CD4-positive, alpha-beta T cell treated with Interleukin-4 for 4 hours (primary cell): ENCODE measurements around the gene GRIA1.

Source experiments
- DNase-seq: peaks from one replicate; pipeline ENCODE4 v3.0.0-alpha.2; 2020

GRIA1 gene

DNA sequence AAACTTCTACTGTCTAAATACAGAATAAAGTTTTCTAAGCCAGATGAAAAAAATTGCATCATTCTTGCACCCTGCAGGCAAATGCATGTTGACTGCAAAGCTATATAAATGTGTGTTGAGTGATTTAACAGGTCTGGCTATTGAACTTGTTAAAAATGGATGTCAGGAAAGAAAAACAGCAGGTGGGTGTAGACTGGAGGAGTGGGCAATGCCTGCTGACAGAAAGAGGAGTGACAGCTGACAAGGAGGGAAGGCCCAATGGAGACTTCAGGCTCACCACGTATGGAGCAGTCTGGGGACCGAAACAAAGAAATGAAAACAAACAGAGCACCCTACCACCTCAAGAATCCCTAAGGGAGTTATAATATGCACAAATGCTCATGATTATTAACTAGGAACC is 127.8 kb downstream of the GRIA1 start:
- DNase-seq, result no peak

DNA sequence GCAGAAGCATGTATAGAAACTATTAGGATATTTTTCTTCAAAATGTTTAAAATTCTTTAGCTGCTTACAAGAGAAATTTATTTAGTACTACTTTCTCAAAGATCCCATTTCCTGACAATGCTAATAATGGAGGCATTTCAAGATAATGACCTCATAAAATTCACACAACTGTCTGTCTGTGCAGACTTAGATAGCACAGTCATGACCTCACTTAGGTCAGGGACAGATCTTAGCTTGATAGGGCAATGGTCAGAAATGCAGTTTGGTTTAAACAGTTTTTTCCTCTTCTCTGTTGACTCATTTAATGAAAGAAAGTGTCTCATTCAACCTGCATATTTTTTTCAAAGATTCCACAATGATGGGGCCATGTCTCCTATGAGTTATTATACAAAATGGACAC is 128.4 kb downstream of the GRIA1 start:
- no peak for DNase-seq

DNA sequence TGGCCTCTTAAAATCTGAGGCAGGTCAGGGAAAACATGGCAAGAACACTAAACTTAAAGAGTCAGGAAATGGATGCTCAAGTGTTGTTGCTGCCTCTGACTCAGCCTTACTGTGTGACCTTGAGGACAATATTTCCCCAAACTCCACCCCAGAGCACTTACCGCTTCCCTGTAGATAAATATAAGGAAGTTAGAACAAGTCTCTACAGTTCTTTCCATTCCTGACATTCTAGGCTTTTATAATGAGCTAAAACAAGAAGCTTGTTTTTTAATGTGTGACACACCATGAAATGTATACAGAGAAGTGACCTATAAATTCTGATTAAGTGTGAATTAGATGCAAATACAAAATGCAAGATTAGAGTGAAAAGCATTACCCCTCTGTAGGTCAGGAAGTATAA is 129.3 kb downstream of the GRIA1 start:
- DNase-seq, result no peak

DNA sequence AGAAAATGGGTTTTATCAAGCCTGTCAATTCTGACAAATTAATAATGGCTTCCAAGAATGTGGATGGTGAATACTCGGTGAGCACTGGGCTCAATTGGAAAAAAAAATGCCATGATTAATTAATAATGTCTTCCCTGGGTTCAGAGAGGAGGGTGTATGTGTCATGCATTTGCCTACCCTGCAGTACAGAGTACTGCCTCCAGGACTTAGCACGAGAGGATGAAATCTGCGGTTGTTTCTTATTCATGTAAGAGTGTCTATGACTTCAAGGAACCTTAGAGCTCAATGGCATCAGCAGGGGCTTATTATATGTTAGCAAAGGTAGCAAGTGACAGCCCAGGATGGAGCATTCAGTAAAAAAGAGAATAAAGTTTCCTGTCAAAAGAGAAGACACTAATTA is 132.7 kb downstream of the GRIA1 start:
- DNase-seq, result no peak

DNA sequence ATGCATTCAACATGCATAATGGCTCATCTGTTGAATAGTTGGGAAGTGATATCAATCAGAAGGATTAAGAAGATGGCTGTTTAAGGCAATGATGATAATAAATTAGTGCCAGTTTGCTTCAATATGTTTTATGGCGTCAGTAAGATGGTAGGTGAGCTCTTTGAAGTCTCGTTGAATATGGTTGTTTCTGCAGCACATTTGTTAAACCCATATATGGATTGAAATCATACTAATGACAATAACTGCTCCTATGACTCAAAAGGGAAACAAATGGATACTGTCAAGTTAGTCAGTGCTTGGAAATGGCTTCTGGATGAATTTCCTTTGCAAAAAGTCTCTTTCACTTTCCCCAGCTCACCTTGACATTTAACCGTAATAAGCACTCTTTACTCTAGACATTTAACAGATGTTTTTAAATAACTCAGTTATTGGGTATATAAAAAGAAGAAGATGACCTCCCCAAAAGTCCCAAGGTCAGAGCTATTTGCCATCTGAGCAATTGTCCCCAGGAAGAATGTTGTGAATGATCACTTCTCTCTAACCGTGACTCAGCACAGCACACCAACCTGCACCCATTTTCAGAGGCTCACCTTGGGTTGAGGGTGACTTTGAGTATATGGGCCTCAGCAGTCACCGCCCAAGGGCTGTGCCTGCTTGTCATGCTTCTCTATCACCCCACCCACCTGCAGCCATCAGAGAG is 133.4 kb downstream of the GRIA1 start:
- no peak for DNase-seq

DNA sequence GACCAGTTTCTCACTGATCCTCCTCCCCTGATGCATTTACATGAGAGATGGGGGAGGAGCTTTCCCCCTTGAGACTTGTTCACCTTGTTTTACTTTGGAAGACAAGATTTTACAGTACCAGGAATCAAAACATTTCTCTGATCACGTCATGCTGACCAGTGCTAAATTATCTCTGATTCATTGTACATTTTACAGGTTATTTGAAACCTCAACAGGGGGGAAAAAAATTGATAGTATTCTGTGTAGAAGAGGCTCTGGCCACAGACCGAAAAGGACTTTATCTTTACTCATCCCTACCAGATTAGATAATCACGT is 133.9 kb downstream of the GRIA1 start:
- DNase-seq, result no peak

DNA sequence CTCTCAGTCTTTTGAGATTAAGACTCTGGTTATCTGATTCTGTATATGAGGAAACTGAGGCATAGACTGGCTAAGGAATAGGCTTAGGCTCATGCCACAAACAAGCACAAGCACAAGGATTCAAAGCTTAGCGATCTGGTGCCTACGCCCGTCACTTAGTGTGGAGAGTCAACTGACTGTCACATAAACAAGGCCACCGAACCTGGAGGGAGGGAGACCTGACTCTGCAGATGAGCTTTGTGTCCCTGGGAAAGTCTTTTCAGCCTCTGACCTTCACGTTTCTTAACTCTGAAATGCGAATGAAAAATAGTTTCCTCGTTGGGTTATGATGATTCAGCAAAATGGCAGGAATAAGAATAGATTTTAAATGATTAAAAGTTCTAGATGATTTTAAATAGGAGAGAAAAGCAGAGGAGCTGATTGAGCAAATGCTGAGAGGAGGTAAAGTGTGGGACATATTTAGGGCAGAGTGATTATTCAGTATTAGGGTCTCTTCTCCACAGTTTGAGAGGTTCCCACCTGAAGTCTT is 135.4 kb downstream of the GRIA1 start:
- no peak for DNase-seq

DNA sequence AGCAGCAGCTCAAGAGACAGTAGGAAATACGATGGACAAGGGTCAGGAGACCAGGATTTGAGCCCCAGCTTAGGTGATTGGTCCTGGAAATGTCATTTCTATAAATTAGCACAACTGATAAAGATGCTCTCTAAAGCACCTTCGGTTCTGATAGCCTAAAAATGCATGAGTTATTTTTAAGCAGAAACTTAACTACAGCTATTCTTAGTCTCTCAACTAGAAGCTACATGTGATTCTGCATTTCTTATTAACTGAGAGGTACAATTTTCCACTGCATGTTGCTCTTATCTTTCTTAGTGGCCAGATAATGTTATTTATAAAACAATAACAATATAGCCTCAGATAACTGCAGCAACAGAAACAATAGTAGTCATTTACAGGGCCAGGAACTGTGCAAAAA is 136.4 kb downstream of the GRIA1 start:
- DNase-seq, result no peak

DNA sequence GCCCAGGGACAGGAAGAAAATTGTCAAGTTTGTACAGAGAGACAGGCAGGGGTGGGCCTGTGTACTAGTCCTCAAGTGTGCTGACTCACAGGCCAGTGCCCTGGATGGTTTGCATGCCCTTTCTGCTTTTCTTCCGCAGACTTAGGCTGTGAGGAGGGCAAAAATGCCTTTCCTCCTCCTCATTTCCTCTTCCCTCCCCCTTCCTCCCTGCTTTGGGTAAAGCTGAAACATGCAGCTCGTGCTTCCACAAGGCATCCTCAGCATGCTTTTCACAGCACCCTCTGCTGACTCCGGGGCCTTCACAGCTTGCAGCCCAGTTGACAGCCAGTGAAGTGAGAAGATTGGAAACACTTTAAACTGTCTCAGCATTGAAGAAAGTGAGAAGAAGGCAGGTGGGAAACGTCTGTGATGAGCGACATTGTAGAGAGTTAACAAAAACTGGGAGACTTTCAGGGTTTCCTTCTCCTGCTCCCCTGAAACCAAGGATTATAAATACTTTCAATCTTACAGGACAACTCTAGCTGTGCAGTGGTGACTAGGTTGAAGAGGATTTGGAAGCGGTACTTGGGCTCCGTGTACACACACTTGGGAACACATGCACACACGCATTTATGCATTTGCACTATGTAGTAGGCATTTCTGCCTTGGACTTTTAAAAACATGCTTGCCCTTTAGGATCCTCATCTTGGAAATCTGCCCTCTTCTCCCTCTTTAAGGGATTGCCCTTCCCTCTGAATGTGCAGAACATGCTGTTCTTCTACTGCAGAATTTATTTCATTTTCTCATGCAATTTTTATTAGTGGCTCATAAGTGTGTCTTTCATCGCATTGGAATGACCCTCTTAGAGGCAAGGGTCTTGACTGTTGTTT is 138.8 kb downstream of the GRIA1 start:
- no peak for DNase-seq

DNA sequence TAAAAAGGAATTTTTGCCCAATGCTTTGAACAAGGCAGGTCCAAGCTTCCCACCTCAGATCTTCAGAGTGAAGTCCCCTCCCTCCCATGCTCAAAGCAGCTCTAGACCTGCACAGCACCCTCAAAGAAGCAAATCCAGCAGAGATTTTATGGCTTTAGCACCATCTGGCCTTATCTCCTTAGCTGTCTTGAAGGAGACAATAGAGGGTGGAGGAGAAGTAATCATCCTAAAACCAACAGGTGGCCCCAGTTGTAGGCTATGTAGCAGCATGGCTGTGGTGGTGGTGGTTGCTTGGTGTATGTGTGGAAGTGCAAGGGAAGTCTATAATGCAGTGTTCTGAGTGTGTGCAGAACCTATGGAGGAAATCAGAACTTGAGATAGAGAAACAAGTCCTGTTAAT is 140.1 kb downstream of the GRIA1 start:
- no peak for DNase-seq

DNA sequence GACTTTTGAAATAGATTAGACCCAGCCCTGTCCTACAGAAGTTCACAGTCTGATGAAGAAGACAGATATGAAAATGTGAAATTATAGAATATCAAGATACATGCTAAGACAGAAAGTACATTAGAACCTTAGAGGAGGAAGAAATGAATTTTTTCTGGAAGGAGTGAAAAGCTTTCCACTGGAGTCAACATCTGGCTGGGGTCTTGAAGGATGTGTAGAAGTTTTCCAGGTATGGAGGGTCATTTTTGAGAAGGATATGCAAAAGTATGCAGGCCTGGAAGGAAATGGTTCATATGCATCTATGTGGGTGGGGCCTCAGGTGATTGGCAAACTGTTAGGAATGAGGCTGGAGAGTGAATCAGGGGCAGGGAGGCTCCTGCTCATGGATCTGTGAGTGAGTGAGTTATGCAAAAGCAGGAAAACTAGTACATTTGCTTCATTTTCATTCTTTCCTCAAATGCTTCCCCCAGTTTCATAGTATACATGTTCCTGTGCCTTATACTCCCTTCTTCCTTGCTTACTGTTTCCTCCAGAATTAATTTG is 142.3 kb downstream of the GRIA1 start:
- DNase-seq, result no peak

DNA sequence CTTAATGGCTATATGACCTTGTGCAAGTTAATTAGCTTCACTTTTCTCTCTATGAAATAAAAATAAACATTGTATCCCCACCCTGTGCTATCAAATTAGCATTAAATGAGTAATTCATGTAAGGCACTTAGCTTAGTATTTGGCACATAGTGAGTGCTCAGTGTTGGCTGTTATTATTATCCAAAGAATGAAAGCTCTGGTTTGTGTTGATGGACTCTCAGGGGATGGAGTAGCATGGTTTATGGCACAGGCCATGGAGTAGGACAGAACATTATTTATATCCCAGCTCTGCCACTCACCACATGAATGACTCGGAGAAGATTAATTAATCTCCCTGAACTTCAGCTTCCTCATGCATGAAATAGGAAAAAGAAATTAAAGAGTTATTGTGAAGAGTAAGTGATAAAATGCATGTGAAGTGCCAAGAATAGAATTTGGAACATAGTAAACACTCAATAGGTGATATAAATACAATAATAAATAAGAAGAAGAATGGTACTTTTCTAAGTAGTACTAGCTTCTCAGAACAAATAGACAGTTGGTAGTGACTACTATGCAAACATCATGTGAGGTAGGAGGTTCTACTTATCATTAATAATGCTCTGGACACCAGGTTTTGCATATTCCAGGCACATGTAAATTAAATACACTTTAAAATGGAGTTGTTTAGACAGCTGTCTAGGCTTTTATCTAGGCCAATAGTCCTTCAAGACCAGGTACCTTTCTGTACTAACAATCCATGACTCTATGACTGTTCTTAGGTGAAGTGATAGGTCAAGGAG is 146.4 kb downstream of the GRIA1 start:
- DNase-seq, result no peak

DNA sequence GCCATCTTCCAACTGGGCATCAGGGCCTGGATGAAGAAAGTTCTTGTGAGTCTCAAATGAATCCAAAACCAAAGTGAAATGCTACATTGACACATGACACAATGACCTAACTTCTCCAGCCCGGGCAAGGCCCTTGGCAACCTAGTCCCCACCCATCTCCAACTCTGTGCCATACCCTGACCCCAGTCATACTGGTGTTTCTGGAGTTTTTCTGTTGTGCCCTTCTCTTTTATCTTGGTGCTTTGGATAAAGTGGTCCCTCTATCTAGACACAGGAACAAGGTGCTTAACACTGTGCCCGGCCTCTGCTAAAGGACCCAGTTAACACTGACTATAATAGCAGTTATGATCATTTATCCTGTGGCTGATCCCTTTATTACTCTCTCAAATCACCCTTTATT is 149.8 kb downstream of the GRIA1 start:
- no peak for DNase-seq

DNA sequence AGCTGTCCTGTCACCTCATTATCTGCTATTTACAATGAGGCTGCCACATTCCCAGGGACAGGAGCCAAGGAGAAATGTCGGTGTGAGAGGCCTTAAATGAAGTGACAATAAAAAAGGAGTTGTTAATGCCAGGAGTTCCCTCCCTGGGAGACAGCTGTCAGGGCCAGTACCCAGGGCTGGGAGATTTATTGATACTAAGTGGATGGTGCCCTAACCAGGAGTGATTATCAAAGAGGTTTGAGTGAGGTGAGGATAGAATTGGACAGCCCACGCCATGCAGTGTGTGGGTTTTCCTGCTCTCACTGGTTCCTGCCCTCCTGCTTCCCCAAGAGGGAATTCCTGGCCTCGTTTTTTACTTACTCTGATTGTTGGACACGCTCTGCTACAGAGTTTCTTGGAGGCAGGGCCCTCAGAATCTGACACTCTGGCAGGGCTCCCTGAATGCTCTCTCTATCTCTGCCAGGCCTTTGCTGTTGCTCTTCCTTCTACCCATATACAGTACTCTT is 150.8 kb downstream of the GRIA1 start:
- no peak for DNase-seq

DNA sequence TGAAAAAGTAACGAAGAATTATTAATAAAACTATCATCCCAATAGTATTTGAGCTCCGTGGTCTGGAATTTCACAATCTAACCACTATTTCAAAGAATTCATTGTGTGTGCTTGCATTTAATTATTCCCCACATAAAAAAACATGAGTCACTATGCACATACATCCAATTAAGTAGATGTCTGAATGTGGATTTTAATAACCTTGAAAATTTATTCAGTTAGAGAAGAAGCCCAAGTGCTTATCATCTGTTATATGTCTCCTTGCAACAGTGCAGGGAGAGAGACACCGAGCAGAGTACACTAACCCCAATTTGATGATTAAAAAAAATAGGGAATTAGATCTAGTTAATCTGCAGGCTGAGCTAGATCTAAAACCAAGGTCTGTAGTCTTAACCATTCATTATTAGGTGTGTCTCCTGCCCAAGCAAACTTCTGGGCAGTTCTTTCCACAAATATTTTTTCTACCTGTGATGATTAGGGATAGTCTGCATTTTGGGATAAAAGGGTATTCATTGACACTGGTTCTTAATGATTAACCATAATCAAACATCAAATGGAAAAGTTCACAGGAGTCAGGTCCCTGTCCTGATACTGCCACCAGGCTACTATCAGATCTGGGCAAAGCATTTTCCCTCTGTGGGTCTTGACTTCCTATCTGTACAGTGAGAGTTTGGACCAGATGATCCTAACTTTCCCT is 164.2 kb downstream of the GRIA1 start:
- no peak for DNase-seq

DNA sequence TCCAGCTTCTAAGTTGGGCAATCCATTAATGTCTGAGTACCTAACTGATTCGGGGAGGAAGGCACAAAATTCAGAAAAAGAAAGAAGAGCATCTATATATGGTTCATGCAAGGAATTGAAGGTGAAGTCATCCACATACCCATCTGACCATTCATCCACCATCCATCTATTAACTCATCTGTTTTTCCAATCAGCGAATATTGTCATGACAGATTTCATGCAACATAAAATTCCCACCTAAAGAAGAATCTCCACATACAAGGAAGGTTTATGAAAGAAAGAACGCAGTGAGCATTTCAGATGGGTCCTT is 164.7 kb downstream of the GRIA1 start:
- no peak for DNase-seq

DNA sequence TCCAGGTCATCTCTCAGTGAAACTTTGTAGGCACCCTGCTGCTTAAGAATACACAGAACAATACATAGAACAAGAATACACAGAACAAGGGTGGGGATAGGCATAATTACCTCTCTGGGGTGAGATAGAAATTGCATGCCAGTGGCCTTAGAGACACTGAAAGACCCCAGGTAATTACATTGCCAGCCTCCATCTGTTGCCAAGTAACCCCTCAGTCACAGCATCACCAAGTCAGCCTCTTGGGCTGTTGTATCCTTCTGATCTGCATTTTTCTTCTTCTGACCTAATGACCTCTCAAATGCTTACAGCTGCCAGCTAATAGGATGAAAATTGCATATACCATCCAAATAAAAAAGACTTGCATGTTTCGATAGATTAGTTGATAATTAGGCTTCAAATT is 167.7 kb downstream of the GRIA1 start:
- no peak for DNase-seq

DNA sequence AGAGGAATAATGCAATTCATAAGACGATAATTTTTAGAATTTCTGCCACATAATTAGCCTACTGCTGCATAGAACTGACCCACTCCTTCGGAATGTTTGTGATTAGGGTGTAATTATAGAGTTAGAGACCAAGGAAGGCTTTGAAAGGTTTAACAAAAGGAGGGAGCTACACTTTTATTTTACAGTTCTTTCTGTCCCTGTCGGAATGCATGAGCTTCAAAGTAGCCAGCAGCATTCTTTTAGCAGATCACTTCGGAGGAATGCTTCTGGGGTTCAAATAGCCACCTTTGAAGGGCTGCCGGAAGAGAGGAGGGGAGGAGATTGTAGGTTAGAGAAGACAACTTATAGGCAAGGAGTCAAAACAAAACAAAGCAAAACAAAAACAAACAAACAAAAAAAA is 168.1 kb downstream of the GRIA1 start:
- DNase-seq, result no peak

DNA sequence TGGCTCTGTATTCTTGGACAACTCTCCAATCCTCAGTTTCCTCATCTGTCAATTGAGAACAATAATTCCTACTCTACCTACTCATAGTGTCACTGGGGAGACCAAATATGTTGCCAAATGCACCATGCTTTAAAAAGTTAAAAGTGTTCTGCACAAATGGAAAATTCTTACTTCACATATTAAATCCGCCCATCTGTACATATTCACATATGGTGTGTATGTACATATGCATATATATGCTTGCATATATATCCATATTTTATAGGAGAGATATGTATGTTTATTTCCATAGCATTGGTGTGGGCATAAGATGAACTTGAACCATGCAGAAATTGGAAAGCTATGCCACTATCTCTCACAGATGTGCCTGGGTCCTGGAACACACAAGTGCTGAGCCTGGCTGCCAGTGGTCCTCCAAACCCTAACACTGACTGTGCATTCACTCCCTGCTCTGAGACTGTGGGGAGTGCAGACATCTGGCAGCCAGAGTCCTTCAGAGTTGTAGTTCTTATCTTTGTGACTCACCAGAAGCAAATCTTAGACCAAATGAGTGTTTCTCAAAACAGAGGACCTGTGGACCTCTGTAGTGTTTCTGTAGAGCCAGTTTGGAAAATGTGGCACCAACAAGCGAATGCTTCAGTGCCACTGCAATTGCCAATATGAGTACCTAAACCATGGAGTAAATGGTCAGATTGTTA is 168.7 kb downstream of the GRIA1 start:
- DNase-seq, result no peak

DNA sequence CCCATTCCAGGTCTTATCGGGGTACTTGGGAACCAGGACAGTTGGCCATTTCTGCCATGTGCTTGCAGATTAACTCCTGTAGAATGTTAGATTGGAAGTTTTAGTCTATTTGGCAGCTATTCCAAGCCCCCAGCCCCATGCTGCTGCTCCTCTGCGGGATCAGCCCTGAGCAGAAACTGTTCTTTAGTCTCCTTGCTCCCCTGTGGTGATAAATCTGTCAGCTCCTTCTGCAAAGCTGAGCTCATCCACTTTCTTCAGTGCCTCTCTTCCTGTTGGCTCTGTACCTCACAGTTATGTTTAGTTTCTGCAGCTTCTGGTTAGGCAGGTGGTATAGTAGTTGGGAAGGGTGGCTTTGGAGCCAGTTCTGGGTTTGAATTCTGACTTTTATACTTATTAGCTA is 170.4 kb downstream of the GRIA1 start:
- no peak for DNase-seq

DNA sequence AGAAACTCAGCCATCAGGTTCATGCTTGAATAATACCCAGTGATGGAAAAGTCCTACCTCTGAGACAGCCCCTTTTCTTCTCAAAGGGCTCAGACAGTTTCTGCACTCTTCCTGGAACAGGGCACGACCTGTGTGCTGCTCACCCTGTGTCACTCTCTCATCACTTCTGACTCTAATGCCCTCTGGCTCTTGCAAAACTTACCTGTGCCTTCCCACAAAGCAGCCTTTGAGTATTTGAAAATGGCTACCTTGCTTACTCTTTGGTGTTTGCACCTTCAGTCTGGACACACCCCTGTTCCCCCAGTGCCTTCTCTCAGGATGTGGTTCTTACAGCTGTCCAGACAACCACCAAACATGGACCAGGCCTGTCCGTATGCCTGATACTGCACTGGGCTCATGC is 171.4 kb downstream of the GRIA1 start:
- DNase-seq, result no peak

DNA sequence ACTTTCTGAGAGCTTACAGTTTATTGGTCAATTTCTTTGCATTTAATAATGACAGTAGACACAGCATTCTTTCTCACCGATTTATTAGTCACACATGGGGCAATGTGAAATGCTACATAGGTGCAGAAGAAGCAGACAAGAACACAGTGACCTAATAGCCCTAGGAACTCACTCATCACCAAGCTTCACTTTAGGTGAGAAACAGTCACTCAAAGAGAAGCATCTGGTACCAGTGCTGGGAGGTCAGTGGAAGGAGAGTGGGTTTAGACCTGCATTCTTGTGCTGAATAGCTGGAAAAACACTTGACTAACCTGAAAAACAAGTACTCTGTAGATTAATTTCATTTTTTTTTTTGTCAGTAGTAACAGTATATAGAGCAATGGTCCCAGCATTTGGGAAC is 179.6 kb downstream of the GRIA1 start:
- no peak for DNase-seq
